ENCODE measurements around the gene SRRM4.

DNA sequence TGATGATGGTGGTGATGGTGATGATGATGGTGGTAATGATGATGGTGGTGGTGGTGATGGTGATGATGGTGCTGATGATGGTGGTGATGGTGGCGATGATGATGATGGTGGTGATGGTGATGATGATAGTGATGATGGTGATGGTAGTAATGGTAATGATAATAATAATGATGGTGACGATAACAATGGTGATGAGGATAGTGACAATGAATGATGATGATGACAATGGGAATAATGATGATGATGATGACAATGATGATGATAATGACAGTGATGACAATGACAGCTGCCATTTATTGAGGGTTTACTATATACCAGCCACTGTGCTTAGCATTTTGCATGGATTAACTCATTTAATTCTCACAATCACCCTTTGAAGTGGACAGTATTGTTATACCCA, 94.6 kb downstream of the SRRM4 start:
- TF ChIP-seq, protein P1, sequence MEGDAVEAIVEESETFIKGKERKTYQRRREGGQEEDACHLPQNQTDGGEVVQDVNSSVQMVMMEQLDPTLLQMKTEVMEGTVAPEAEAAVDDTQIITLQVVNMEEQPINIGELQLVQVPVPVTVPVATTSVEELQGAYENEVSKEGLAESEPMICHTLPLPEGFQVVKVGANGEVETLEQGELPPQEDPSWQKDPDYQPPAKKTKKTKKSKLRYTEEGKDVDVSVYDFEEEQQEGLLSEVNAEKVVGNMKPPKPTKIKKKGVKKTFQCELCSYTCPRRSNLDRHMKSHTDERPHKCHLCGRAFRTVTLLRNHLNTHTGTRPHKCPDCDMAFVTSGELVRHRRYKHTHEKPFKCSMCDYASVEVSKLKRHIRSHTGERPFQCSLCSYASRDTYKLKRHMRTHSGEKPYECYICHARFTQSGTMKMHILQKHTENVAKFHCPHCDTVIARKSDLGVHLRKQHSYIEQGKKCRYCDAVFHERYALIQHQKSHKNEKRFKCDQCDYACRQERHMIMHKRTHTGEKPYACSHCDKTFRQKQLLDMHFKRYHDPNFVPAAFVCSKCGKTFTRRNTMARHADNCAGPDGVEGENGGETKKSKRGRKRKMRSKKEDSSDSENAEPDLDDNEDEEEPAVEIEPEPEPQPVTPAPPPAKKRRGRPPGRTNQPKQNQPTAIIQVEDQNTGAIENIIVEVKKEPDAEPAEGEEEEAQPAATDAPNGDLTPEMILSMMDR (conservative IDR thresholded peaks at IDR 0.05; ENCODE audit: low read depth, low read length), result no peak
- TF ChIP-seq EZH2phosphoT487 (IDR thresholded peaks at IDR 0.05; ENCODE audit: borderline replicate concordance, low read length), result no peak
